ENCODE data around the gene TMEM44. TPM values are rescaled to one million over a fixed set of nuclear protein-coding genes. Genes with fewer than 3 reads are reported as not detected.

Gene TMEM44
- total and polyA plus RNA-seq, 2 donors (not counting 3 experiments of a cell fraction or from before 2014, with no cell fraction given), result 93.8 to 125 TPM

DNA sequence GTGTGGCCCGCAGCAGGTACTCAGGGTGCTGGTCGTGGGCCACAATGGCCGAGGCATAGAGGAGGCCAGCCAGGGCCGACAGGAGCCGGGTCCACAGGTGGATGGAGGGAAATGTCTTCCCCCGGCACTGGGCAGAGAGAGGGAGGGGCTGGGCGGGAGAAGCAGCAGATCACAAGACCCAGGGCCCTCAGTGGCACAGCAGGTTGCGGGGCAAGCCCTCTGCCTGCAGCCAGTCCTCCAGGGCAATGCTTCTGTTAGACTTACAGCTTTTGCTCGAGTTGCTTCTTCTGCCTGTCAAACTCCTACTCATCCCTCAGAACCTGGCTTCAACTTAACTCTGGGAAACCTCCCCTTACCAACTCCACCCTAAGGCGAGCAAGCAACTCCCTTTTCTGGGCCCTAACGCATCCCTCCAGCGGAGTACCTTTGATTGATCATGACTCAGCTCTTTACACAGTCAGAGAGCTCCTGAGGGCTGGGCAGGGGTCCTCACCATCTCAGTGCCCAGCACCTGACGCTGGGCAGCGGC lies 16.0 kb downstream of the TMEM44 start:
- no peaks in the 10 kb centered on the region for H3K4me1 ChIP-seq (ENCODE audit: control insufficient read depth, extremely low read depth, insufficient read depth, low read length)
- no peak overlapping the region for H3K9ac ChIP-seq (replicated peaks; ENCODE audit: extremely low read depth, insufficient read depth, low read length)
- H3K36me3 ChIP-seq (ENCODE audit: control insufficient read depth in 2 of 2, extremely low read depth in 1 of 2, insufficient read depth in 2 of 2, low read length in 2 of 2), result peaks cover 9 to 42% of the 10 kb centered on the region in 2 experiments
- no peak overlapping the region for H3K4me3 ChIP-seq (replicated peaks in 1 of 3; ENCODE audit: insufficient read depth in 1 of 3, low read depth in 1 of 3, low read length in 3 of 3)
- no peak overlapping the region for H3K4me2 ChIP-seq (ENCODE audit: insufficient read depth, low read length)
- no peak for DNase-seq (ENCODE audit: low read depth, low spot score)
- dilution Hi-C loops (cut with MboI; ENCODE audit: extremely low pct_ligation_motif_present, low sequenced_read_pairs) (no loop called here), intact Hi-C loops (cut with micrococcal nuclease) (no loop called here)
- POLR2A ChIA-PET, result no interaction called here
- H3K27ac ChIP-seq (ENCODE audit: insufficient read depth, low read depth, low read length), result no peak overlapping the region
- H3K79me2 ChIP-seq (ENCODE audit: control insufficient read depth, insufficient read depth, low read length), result no peaks in the 10 kb centered on the region
- no peak for TF ChIP-seq JUN (IDR thresholded peaks at IDR 0.05; ENCODE audit: borderline replicate concordance, insufficient read depth, insufficient read length, low read depth)
- TF ChIP-seq, protein P1, sequence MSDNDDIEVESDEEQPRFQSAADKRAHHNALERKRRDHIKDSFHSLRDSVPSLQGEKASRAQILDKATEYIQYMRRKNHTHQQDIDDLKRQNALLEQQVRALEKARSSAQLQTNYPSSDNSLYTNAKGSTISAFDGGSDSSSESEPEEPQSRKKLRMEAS (IDR thresholded peaks at IDR 0.05; ENCODE audit: insufficient read depth, insufficient read length), result no peak
- no peak for TF ChIP-seq FOS (IDR thresholded peaks at IDR 0.05; ENCODE audit: borderline replicate concordance, insufficient read depth, low read length)
- no peak for TF ChIP-seq GATA2 (IDR thresholded peaks at IDR 0.05; ENCODE audit: insufficient read depth, insufficient read length, low read depth, low read length)
- no peak for TF ChIP-seq POLR2AphosphoS5 (IDR thresholded peaks at IDR 0.05; ENCODE audit: insufficient read depth, low read depth, low read length)
- TF ChIP-seq, protein P2, sequence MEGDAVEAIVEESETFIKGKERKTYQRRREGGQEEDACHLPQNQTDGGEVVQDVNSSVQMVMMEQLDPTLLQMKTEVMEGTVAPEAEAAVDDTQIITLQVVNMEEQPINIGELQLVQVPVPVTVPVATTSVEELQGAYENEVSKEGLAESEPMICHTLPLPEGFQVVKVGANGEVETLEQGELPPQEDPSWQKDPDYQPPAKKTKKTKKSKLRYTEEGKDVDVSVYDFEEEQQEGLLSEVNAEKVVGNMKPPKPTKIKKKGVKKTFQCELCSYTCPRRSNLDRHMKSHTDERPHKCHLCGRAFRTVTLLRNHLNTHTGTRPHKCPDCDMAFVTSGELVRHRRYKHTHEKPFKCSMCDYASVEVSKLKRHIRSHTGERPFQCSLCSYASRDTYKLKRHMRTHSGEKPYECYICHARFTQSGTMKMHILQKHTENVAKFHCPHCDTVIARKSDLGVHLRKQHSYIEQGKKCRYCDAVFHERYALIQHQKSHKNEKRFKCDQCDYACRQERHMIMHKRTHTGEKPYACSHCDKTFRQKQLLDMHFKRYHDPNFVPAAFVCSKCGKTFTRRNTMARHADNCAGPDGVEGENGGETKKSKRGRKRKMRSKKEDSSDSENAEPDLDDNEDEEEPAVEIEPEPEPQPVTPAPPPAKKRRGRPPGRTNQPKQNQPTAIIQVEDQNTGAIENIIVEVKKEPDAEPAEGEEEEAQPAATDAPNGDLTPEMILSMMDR (IDR thresholded peaks at IDR 0.05; ENCODE audit: extremely low read depth in 1 of 2, insufficient read depth in 1 of 2, low read depth in 1 of 2, low read length in 2 of 2), result no peak
- TF ChIP-seq POLR2A (IDR thresholded peaks at IDR 0.05; ENCODE audit: low read depth, low read length), result no peak
- TF ChIP-seq EZH2 (IDR thresholded peaks at IDR 0.05; ENCODE audit: borderline replicate concordance, low read depth, low read length, severe bottlenecking), result no peak
- TF ChIP-seq MYC (IDR thresholded peaks at IDR 0.05; ENCODE audit: low read depth, low read length), result no peak
- BruUV-seq (replicated peaks), result no TSS peak
- CTCF ChIA-PET, result interaction anchor here (1.1 to 1.7 kb wide), 2 partner anchors 23 kb away, joined by 3 to 6 read pairs; no protein-coding TSS in a partner anchor
- H3K9me1 ChIP-seq (replicated peaks; ENCODE audit: control insufficient read depth, extremely low read depth, insufficient read depth, low read length), result no peaks in the 10 kb centered on the region
- no peak overlapping the region for H2AFZ ChIP-seq (ENCODE audit: low read depth, low read length)
- FAIRE-seq, result no peak
- H4K20me1 ChIP-seq (replicated peaks; ENCODE audit: control insufficient read depth, extremely low read depth, insufficient read depth, low read length), result no peaks in the 10 kb centered on the region
- no peaks in the 10 kb centered on the region for H3K27me3 ChIP-seq (ENCODE audit: control insufficient read depth in 2 of 2, insufficient read depth in 2 of 2, low read length in 2 of 2)
- no peaks in the 10 kb centered on the region for H3K9me3 ChIP-seq (replicated peaks; ENCODE audit: control insufficient read depth, insufficient read depth, low read length)
